ENCODE measurements around the gene NAT16.
"Not testable (repeated sequence)": the region's sequence is repeated elsewhere in the genome, so short reads cannot be mapped to it uniquely, and the experiment has no call there.

Gene NAT16

GRCh38 chr7:101155303-101155702 lies 24.8 kb downstream of the NAT16 start:
- H2AFZ ChIP-seq (ENCODE audit: low read depth, low read length), result peak overlapping the region; percentile 31
- H3K9me3 ChIP-seq (ENCODE audit: low read length), result no peaks in the 10 kb centered on the region
- H3K4me1 ChIP-seq (ENCODE audit: insufficient read depth, low read length), result peaks cover 19% of the 10 kb centered on the region
- H3K36me3 ChIP-seq (ENCODE audit: insufficient read depth, low read length), result peaks cover 20% of the 10 kb centered on the region
- peak overlapping the region; percentile 70 for H3K4me3 ChIP-seq (ENCODE audit: low read length)
- no peaks in the 10 kb centered on the region for H3K27me3 ChIP-seq (ENCODE audit: insufficient read depth, low read length)

DNA sequence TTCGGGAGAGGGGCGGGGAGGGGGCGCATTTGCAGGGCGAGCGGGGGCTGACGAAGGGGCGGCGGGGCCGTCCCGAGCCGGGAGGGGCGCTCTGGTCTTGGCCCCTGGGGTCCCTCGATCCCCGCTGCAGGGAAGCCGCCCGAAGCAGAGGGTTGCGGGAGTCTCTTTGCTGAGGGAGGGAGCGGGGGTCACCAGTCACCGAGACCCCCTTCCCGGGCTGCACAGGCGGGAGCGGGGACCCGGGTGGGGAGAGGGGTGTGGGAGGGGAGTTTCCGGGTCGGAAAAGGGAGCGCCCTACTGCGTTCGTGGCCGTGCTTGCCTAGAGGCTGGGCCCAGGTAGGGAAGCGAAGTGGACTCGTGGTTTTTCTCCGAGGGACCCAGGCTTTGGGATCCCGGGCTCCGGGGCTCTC lies 25.4 kb downstream of the NAT16 start:
- H3K36me3 ChIP-seq (ENCODE audit: insufficient read depth, low read length), result peaks cover 16% of the 10 kb centered on the region
- H3K9me3 ChIP-seq (ENCODE audit: low read length), result no peaks in the 10 kb centered on the region
- peaks cover 16% of the 10 kb centered on the region for H3K4me1 ChIP-seq (ENCODE audit: insufficient read depth, low read length)
- H3K4me3 ChIP-seq (ENCODE audit: low read length), result peak overlapping the region; percentile 70
- no peaks in the 10 kb centered on the region for H3K27me3 ChIP-seq (ENCODE audit: insufficient read depth, low read length)
- H2AFZ ChIP-seq (ENCODE audit: low read depth, low read length), result peak overlapping the region; percentile 31

GRCh38 chr7:101153969-101154692 lies 26.0 kb downstream of the NAT16 start, which contains the start of gene AP1S1:
Gene AP1S1 (plus strand): TSS chr7:101154476. CDS start chr7:101154515, 39 bp downstream.
- peaks cover 14% of the 10 kb centered on the region for H3K4me1 ChIP-seq (ENCODE audit: insufficient read depth, low read length)
- no peaks in the 10 kb centered on the region for H3K9me3 ChIP-seq (ENCODE audit: low read length)
- H3K4me3 ChIP-seq (ENCODE audit: low read length), result peak within 1 kb of the TSS; percentile 70
- H3K27me3 ChIP-seq (ENCODE audit: insufficient read depth, low read length), result no peaks in the 10 kb centered on the region
- H3K36me3 ChIP-seq (ENCODE audit: insufficient read depth, low read length), result peaks cover 13% of the 10 kb centered on the region
- peak within 1 kb of the TSS; percentile 31 for H2AFZ ChIP-seq (ENCODE audit: low read depth, low read length)

DNA sequence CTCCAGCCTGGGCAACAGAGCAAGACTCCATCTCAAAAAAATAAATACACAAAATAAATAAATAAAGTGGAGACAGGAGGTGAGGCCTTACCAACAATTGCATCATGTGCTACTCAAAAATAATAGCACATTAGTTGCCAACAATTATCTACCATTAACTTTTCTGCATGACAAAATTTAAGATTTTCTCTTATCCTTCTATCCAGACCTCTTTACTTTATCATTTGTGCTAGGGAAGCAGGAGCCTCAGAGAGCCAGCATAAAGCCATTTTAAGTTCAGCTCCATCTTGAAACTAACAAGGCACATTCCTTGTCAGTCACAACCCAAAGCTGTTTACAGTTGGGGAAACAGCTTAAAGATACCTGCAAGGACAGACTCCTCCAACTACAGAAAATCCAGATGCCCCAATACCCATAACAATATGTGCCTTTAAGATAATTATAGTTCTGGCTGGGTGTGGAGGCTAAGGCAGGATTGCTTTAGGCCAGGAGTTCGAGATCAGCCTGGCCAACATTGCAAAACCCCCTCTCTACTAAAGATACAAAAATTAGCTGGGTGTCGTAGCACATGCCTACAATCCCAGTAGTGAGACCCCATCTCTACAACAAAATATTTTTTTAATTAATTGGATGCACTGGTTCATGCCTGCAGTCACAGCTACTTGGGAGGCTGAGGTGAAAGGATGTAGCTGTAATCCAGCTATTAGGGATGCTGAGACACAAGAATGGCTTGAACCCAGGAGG lies 28.0 kb downstream of the NAT16 start:
- Histone ChIP-seq H3K4me1 (ENCODE audit: insufficient read depth, low read length) (peaks cover 13% of the 10 kb centered on the region), H3K4me3 (ENCODE audit: low read length) (no peak overlapping the region), H2AFZ (ENCODE audit: low read depth, low read length) (no peak overlapping the region), H3K36me3 (ENCODE audit: insufficient read depth, low read length) (peaks cover 3% of the 10 kb centered on the region), H3K9me3 (ENCODE audit: low read length) (no peaks in the 10 kb centered on the region), H3K27me3 (ENCODE audit: insufficient read depth, low read length) (no peaks in the 10 kb centered on the region)

DNA sequence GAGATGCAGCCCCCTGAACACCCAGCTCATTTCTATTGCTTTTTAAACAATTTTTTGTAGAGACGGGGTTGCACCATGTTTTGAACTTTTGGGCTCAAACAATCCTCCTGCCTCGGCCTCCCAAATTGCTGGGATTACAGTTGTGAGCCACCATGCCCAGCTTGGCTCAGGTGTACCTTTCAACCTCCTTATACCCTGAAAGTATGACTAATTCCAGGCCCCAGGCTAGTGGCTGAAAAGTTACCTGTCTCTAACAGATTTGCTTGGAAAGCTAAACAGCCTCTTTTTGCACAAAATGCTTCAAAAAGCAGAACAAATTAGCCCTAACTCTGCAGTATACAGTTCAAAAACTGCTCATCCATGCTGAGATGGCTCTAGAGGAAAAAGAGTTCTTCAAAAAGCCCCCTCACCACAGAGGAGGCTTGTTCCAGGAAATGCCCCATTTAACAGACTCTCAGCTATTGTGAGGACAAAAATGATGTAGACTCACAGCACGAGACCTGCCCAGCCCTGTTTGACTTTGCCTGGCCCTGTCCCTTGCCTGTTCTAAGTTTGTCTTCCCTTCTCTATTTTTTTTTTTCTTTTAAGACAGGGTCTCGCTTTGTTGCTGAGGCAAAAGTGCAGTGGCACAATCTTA lies 39.2 kb downstream of the NAT16 start:
- H3K4me3 ChIP-seq (ENCODE audit: low read length), result no peak overlapping the region
- H3K4me1 ChIP-seq (ENCODE audit: insufficient read depth, low read length), result peaks cover 5% of the 10 kb centered on the region
- no peaks in the 10 kb centered on the region for H3K36me3 ChIP-seq (ENCODE audit: insufficient read depth, low read length)
- no peaks in the 10 kb centered on the region for H3K9me3 ChIP-seq (ENCODE audit: low read length)
- no peak overlapping the region for H2AFZ ChIP-seq (ENCODE audit: low read depth, low read length)
- no peaks in the 10 kb centered on the region for H3K27me3 ChIP-seq (ENCODE audit: insufficient read depth, low read length)

DNA sequence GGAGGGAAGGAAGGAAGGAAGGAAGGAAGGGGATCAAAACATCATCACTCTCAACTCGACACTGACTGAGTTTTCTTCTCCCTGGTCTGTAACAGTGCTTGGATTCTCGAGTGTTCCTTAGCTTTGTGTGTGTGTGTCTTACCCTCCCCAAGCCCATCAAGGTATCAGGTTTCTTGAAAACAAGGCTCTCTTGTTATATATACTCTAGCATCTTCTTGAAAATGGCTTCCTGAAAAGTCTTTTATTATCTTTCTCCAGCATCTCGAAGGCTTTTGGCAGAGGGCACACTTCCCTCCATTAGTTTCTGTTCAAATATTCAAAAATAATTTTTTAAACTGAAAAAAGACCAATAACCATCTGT lies 39.8 kb downstream of the NAT16 start:
- H3K9me3 ChIP-seq (ENCODE audit: low read length), result no peaks in the 10 kb centered on the region
- peaks cover 5% of the 10 kb centered on the region for H3K4me1 ChIP-seq (ENCODE audit: insufficient read depth, low read length)
- no peak overlapping the region for H3K4me3 ChIP-seq (ENCODE audit: low read length)
- H3K27me3 ChIP-seq (ENCODE audit: insufficient read depth, low read length), result no peaks in the 10 kb centered on the region
- no peaks in the 10 kb centered on the region for H3K36me3 ChIP-seq (ENCODE audit: insufficient read depth, low read length)
- no peak overlapping the region for H2AFZ ChIP-seq (ENCODE audit: low read depth, low read length)

- Histone ChIP-seq H3K9me3 (ENCODE audit: low read length) (no peaks in the 10 kb centered on the region), H2AFZ (ENCODE audit: low read depth, low read length) (peak overlapping the region; percentile 75), H3K4me1 (ENCODE audit: insufficient read depth, low read length) (peaks cover 10% of the 10 kb centered on the region), H3K4me3 (ENCODE audit: low read length) (peak overlapping the region; percentile 34), H3K27me3 (ENCODE audit: insufficient read depth, low read length) (no peaks in the 10 kb centered on the region), H3K36me3 (ENCODE audit: insufficient read depth, low read length) (no peaks in the 10 kb centered on the region)
Measured at GRCh38 chr7:101138213-101138870, 41.8 kb downstream of the NAT16 start.

GRCh38 chr7:101137651-101138212 lies 42.4 kb downstream of the NAT16 start:
- H3K4me3 ChIP-seq (ENCODE audit: low read length), result no peak overlapping the region
- H3K9me3 ChIP-seq (ENCODE audit: low read length), result no peaks in the 10 kb centered on the region
- peak overlapping the region; percentile 75 for H2AFZ ChIP-seq (ENCODE audit: low read depth, low read length)
- H3K27me3 ChIP-seq (ENCODE audit: insufficient read depth, low read length), result no peaks in the 10 kb centered on the region
- no peaks in the 10 kb centered on the region for H3K36me3 ChIP-seq (ENCODE audit: insufficient read depth, low read length)
- peaks cover 10% of the 10 kb centered on the region for H3K4me1 ChIP-seq (ENCODE audit: insufficient read depth, low read length)

DNA sequence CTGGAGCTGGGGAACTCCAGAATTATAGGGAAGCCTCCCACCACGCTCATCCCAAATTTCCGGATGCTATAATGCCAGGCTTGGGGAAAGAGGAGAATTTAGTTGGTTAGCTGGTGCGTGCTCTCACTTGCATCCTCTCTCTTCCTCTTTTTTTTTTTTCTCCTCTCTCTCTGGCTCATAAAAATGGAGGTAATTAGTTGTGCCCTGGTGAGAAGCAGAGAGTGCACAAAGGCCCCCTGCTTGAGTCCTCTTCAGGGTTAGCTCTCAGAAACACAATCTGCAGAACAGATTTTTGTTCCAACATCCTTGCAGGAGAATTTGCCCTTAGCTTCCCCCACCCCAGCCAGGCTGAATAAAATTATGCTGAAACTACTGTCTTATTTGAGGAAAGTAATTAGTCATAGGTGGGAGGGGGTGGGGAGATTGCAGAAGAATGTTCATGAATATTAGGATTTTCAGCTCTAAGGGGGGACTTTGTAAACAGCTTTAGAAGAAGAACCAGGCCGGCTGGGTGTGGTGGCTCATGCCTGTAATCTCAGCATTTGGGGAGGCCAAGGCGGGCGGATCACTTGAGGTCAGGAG lies 45.6 kb downstream of the NAT16 start:
- H3K9me3 ChIP-seq (ENCODE audit: low read length), result no peaks in the 10 kb centered on the region
- H3K27me3 ChIP-seq (ENCODE audit: insufficient read depth, low read length), result no peaks in the 10 kb centered on the region
- no peaks in the 10 kb centered on the region for H3K36me3 ChIP-seq (ENCODE audit: insufficient read depth, low read length)
- no peak overlapping the region for H3K4me3 ChIP-seq (ENCODE audit: low read length)
- peaks cover 10% of the 10 kb centered on the region for H3K4me1 ChIP-seq (ENCODE audit: insufficient read depth, low read length)
- no peak overlapping the region for H2AFZ ChIP-seq (ENCODE audit: low read depth, low read length)

DNA sequence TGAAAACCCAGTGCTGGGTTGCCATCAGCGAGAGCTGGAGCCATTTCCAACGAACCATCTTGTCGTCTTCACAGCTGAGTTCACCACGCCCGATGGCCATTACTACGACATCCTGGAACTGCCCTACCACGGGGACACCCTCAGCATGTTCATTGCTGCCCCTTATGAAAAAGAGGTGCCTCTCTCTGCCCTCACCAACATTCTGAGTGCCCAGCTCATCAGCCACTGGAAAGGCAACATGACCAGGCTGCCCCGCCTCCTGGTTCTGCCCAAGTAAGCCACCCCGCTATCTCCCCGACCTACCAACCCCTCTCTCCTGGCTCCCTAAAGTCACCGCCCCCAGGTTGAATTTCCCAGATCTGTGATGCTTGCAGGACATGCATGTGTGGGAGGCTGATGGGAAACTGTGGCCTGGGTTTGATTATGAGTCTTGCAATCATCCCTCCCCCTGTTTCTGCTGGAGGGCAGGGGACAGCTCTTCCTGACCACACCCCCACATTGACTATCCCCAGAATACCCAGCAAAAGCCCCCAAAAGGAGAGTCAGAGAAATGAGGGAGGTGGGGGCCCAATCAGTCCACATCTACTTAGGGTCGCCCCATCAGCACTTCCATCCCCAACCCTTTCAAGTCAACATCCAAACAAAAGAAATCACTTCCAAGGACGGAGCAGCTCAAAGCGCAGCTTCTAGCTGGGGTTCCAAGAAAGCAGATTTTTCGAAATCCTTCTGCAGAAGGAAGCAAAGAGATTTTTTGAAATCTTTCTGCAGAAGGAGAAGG lies 46.3 kb downstream of the NAT16 start:
- Histone ChIP-seq H3K4me3 (ENCODE audit: low read length) (no peak overlapping the region), H3K36me3 (ENCODE audit: insufficient read depth, low read length) (no peaks in the 10 kb centered on the region), H3K9me3 (ENCODE audit: low read length) (no peaks in the 10 kb centered on the region), H3K27me3 (ENCODE audit: insufficient read depth, low read length) (no peaks in the 10 kb centered on the region), H2AFZ (ENCODE audit: low read depth, low read length) (no peak overlapping the region), H3K4me1 (ENCODE audit: insufficient read depth, low read length) (peaks cover 10% of the 10 kb centered on the region)

- not testable (repeated sequence) for H3K4me3 ChIP-seq (ENCODE audit: low read length); H2AFZ ChIP-seq (ENCODE audit: low read depth, low read length); H3K27me3 ChIP-seq (ENCODE audit: insufficient read depth, low read length); H3K36me3 ChIP-seq (ENCODE audit: insufficient read depth, low read length); H3K9me3 ChIP-seq (ENCODE audit: low read length); H3K4me1 ChIP-seq (ENCODE audit: insufficient read depth, low read length)
Measured at GRCh38 chr7:101132626-101133600, 47.2 kb downstream of the NAT16 start.

Data from neuron (in vitro differentiated cells).